AG09309 (cell line): Measurements from ENCODE around the gene ITGA11.

Experiments
- DNase-seq: peaks from one replicate; pipeline ENCODE4 v3.0.0-alpha.2; 2010; ENCODE audit warnings: low read depth
- H3K4me3 ChIP-seq: 2 replicates; pipeline ENCODE4 v1.5.1; 2011; ENCODE audit warnings: mild to moderate bottlenecking, low read depth, low read length, moderate library complexity; ENCODE audit not compliant: control insufficient read depth
- CTCF ChIP-seq: IDR thresholded peaks from 2 replicates; pipeline ENCODE4 v1.5.1; 2011; ENCODE audit warnings: mild to moderate bottlenecking, low read depth, low read length, inconsistent platforms; ENCODE audit not compliant: insufficient read depth, control insufficient read depth; ENCODE audit errors: missing control alignments

Gene ITGA11

GRCh38 chr15:68321229-68321628 is 110.7 kb downstream of the ITGA11 start:
- no peak for TF ChIP-seq CTCF
- no peak overlapping the region for H3K4me3 ChIP-seq
- no peak for DNase-seq

- no peak overlapping the region for H3K4me3 ChIP-seq
- DNase-seq, result no peak
- no peak for TF ChIP-seq CTCF
These were observed 112.0 kb downstream of the ITGA11 start for GRCh38 chr15:68319997-68320396.

- no peak overlapping the region for H3K4me3 ChIP-seq
- no peak for DNase-seq
- TF ChIP-seq CTCF, result no peak
These were observed 112.7 kb downstream of the ITGA11 start for GRCh38 chr15:68318931-68319909.

GRCh38 chr15:68318008-68318835 is 113.7 kb downstream of the ITGA11 start:
- DNase-seq, result no peak
- TF ChIP-seq CTCF, result no peak
- H3K4me3 ChIP-seq, result no peak overlapping the region

GRCh38 chr15:68317281-68318007 is 114.5 kb downstream of the ITGA11 start:
- DNase-seq, result no peak
- no peak overlapping the region for H3K4me3 ChIP-seq
- no peak for TF ChIP-seq CTCF
